B cell (primary cell): ENCODE results near the gene WBP4.

ENCODE experiments used
- CTCF ChIP-seq: fragments of 200-600 bp; IDR thresholded peaks from one replicate; pipeline ENCODE4 v1.8.0; 2022; ENCODE audit warnings: antibody characterized with exemption, mild to moderate bottlenecking
- EZH2 ChIP-seq: IDR thresholded peaks from 2 replicates; pipeline ENCODE4 v1.6.1; 2012; ENCODE audit warnings: borderline replicate concordance, low read depth, mild to moderate bottlenecking, moderate library complexity, low read length; ENCODE audit not compliant: insufficient read depth, poor library complexity, severe bottlenecking

- TF ChIP-seq CTCF (no peak), EZH2 (no peak)
These were observed 66.4 kb downstream of the WBP4 start for GRCh38 chr13:41127701-41128100.
